Mesangial cell (primary cell): ENCODE data around the gene TBC1D9. TPM values are rescaled to one million over a fixed set of nuclear protein-coding genes. Genes with fewer than 3 reads are reported as not detected.

ENCODE experiments used
- total RNA-seq: library from RNA; depleted of rRNA; stranded (reverse); fragments of >200 nt; gene quantifications from 2 replicates; pipeline ENCODE4 v1.2.3, GENCODE V29; 2015

Gene TBC1D9
- total RNA-seq, result 11.6 and 18.8 TPM in 2 replicates

DNA sequence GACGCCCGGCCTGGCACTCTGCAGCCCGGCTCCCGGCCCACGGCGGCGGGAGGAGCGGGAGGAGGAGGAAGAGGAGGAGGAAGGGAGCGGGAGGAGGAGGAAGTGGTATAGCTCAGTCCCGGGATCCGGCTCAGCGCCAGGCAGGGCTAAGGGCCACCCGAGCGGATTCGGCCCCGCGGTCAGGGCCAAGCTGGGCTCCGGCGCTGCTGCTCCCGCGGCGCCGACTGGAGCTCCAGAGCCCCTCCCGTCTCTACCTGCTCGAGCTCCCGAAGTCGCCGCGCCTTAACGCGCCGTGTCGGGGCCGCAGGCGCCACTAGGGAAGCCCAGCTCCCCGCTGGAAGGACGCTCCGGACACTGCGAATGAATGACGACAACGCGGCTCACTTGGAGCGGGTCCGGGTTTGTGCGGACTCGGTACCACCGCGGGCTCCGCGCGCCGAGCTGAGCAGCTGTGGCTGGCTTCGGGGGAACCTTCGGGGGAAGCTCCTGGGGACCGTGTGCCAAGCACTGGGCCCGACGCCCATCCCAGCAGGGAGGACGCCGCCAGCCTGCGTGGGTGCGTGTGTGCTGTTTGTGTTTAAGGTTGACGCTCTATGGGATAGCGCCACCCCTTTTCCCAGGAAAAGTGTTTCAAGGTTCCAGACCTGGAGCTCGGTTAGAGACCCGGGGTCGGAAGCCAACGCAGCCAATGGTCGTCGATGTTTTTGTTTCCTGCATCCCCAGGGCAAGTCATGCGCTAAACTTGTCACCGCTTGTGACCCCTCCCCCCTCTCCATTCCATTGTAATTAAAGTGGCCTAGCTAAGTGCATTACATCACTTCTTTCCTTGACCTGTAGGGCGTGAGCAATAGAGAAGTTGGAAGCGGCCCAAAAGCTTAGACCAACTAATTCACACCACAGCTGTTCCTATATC, at the start of gene TBC1D9:
Gene TBC1D9 (minus strand): TSS at position 67 of the 913 bp plus-strand sequence. CDS start 340 bp downstream, outside the sequence.

Other genes with a start within 250 kb of the TBC1D9 start
- gene ELMOD2, start 232.2 kb downstream of the TBC1D9 start, total RNA-seq, result 13.0 and 16.9 TPM in 2 replicates
- gene UCP1, start 187.4 kb downstream of the TBC1D9 start, total RNA-seq, result not detected in 2 replicates